Breast epithelium (tissue), 3 donors: ENCODE results near the gene CDH23.

Source experiments
- POLR2A ChIP-seq: fragments of 450-650 bp; IDR thresholded peaks from one replicate; pipeline ENCODE4 v1.6.1; 2016; ENCODE audit warnings: antibody characterized with exemption, mild to moderate bottlenecking, moderate library complexity
- POLR2AphosphoS5 ChIP-seq, 3 donors: sonication (generic); formaldehyde crosslinking; IDR thresholded peaks; one replicate each; pipeline ENCODE4 v1.6.1; 2017; ENCODE audit warnings: antibody characterized with exemption in 3 of 3
- TF ChIP-seq, protein P1 (sequence below), 3 donors: fragments of 450-650 bp; IDR thresholded peaks; one replicate each; pipeline ENCODE4 v1.5.1; 2016 to 2017; ENCODE audit warnings: antibody characterized with exemption in 3 of 3, mild to moderate bottlenecking in 3 of 3, moderate library complexity in 3 of 3

DNA sequence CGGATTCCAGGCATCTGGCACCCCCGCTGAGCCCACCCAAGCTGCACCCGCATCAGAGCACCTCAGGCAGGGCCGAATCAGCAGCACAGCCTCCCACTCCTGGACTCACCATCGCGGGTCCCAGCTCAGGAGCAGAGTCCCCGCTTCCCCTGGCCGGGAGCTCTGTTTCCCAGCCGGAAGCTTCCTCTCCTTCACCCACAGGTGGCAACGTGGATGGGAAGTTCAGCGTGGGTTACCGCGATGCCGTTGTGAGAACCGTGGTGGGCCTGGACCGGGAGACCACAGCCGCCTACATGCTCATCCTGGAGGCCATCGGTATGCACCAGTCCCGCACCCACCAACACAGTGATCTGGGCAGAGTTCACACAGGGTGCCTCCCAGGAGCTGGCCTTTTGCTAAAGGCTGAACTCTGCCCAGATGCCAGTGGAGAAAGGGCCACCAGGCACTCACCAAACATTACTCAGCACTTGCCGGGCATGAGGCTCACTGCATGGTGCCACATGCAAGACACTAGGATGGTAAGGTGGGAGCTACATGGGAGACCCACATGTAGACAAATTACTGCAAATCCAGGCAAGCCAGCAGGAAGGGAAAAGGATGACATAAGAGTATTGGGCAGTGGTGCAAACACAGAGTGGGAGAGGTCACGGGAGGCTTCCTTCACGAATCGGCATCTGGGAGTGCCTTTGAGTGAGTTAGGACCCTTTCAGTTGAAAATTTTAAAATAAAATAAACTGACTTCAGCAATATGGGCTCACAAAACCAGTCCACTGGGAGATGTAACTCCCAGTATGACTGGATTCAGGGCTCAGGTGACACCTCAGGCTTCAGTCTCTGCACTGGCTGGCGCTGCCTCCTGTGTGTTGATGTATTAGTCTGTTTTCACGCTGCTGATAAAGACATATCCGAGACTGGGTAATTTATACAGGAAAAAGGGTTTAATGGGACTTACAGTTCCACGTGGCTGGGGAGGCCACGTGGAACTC is 312.5 kb downstream of the CDH23 start:
- TF ChIP-seq POLR2A (no peak), POLR2AphosphoS5 (IDR thresholded peaks at IDR 0.05) (no peak)
- TF ChIP-seq, protein P1, sequence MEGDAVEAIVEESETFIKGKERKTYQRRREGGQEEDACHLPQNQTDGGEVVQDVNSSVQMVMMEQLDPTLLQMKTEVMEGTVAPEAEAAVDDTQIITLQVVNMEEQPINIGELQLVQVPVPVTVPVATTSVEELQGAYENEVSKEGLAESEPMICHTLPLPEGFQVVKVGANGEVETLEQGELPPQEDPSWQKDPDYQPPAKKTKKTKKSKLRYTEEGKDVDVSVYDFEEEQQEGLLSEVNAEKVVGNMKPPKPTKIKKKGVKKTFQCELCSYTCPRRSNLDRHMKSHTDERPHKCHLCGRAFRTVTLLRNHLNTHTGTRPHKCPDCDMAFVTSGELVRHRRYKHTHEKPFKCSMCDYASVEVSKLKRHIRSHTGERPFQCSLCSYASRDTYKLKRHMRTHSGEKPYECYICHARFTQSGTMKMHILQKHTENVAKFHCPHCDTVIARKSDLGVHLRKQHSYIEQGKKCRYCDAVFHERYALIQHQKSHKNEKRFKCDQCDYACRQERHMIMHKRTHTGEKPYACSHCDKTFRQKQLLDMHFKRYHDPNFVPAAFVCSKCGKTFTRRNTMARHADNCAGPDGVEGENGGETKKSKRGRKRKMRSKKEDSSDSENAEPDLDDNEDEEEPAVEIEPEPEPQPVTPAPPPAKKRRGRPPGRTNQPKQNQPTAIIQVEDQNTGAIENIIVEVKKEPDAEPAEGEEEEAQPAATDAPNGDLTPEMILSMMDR (IDR thresholded peaks at IDR 0.05): no peak
